SK-N-SH treated with all-trans-retinoic acid at 6 μM for 48 hours (cell line): ENCODE measurements around the gene EBLN2.

Experiments
- TCF4 ChIP-seq: fragments of 250-450 bp; sonication (Bioruptor Pico); IDR thresholded peaks from 2 replicates; pipeline ENCODE4 v1.8.0; 2021; ENCODE audit warnings: mild to moderate bottlenecking, moderate library complexity, borderline replicate concordance
- TSHZ2 ChIP-seq: fragments of 250-450 bp; sonication (Bioruptor Pico); IDR thresholded peaks from 2 replicates; pipeline ENCODE4 v1.5.0; 2020; ENCODE audit warnings: mild to moderate bottlenecking, moderate library complexity
- ZFP3 ChIP-seq: fragments of 250-450 bp; sonication (Bioruptor Pico); IDR thresholded peaks from 2 replicates; pipeline ENCODE4 v1.5.0; 2020; ENCODE audit warnings: mild to moderate bottlenecking, moderate library complexity

GRCh38 chr3:73094951-73095350 is 33.5 kb downstream of the EBLN2 start:
- no peak for TF ChIP-seq TSHZ2 (CRISPR knock-in tag)
- no peak for TF ChIP-seq ZFP3
- no peak for TF ChIP-seq TCF4 (CRISPR knock-in tag)
